SJSA1 (cell line): ENCODE measurements around the gene SLC23A2. TPM values are rescaled to one million over a fixed set of nuclear protein-coding genes. Genes with fewer than 3 reads are reported as not detected.

Experiments
- DNase-seq, 2 experiments: peaks; one replicate each; pipeline ENCODE4 v3.0.0-alpha.2; 2015 to 2020; ENCODE audit warnings: low spot score in 2 of 2, low read depth in 1 of 2
- H3K27ac ChIP-seq: fragments of 250-450 bp; sonication (Bioruptor Pico); 2 replicates; pipeline ENCODE4 v1.5.1; 2020; ENCODE audit warnings: mild to moderate bottlenecking, moderate library complexity
- H3K27me3 ChIP-seq: fragments of 250-450 bp; sonication (Bioruptor Pico); replicated peaks from 2 replicates; pipeline ENCODE4 v1.5.1; 2020; ENCODE audit warnings: mild to moderate bottlenecking, moderate library complexity
- H3K36me3 ChIP-seq: fragments of 250-450 bp; sonication (Bioruptor Pico); 2 replicates; pipeline ENCODE4 v1.5.1; 2020; ENCODE audit warnings: mild to moderate bottlenecking
- H3K4me1 ChIP-seq: fragments of 250-450 bp; sonication (Bioruptor Pico); replicated peaks from 2 replicates; pipeline ENCODE4 v1.6.1; 2021; ENCODE audit warnings: mild to moderate bottlenecking
- H3K4me3 ChIP-seq: fragments of 250-450 bp; sonication (Bioruptor Pico); 2 replicates; pipeline ENCODE4 v1.5.1; 2020; ENCODE audit warnings: mild to moderate bottlenecking
- H3K9me3 ChIP-seq: fragments of 250-450 bp; sonication (Bioruptor Pico); replicated peaks from 2 replicates; pipeline ENCODE4 v1.5.1; 2020; ENCODE audit warnings: mild to moderate bottlenecking
- total RNA-seq: library from RNA; depleted of rRNA; stranded (reverse); fragments of >200 nt; shearing (Covaris generic); gene quantifications from 2 replicates; pipeline ENCODE4 v1.2.3, GENCODE V29; 2014

The SLC23A2 gene
- total RNA-seq, 1 experiment from 2014 or later = 10.4 TPM

DNA sequence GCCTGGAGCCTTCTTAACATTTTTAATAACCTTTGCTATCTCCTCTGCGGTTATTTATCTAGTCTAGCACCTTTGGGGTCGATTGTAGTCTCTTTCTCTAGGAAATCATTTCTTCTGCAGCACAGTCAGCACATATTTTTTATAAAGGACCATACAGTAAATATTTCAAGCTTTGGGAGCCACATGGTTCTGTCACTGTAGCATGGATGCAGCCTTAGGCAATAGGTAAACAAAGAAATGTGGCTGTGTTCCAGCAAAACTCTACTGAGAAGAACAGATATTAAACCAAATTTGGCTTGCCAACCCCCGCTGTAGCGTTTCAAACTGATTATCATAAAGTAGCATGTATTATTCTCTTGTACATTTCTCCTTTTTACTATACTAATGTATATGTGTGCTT, 95.7 kb downstream of the SLC23A2 start:
- H3K27ac ChIP-seq = no peak overlapping the region
- H3K4me3 ChIP-seq = no peak overlapping the region
- no peak for DNase-seq
- no peaks in the 10 kb centered on the region for H3K27me3 ChIP-seq
- no peaks in the 10 kb centered on the region for H3K9me3 ChIP-seq
- no peaks in the 10 kb centered on the region for H3K36me3 ChIP-seq
- H3K4me1 ChIP-seq = no peaks in the 10 kb centered on the region

DNA sequence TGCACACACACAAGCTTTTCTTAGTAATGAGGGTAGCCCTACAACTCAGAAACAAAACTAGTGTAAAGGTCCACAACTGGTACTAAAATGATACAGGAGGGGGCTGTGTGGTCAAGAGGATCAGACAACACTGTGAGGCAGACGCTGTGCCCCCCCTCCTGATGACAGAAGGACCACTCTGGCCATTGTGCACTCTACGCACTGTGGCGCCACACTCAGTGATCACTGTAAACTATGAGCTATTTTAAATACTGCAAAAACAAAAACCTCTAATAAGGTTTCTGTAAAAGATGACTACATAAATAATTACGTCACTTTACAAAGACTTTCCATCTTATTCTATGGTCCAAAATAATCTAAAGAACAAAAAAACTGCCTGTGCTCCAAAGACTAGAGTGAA, 96.1 kb downstream of the SLC23A2 start:
- no peak overlapping the region for H3K4me3 ChIP-seq
- no peak for DNase-seq
- no peak overlapping the region for H3K27ac ChIP-seq
- no peaks in the 10 kb centered on the region for H3K27me3 ChIP-seq
- H3K9me3 ChIP-seq = no peaks in the 10 kb centered on the region
- H3K4me1 ChIP-seq = no peaks in the 10 kb centered on the region
- H3K36me3 ChIP-seq = no peaks in the 10 kb centered on the region

DNA sequence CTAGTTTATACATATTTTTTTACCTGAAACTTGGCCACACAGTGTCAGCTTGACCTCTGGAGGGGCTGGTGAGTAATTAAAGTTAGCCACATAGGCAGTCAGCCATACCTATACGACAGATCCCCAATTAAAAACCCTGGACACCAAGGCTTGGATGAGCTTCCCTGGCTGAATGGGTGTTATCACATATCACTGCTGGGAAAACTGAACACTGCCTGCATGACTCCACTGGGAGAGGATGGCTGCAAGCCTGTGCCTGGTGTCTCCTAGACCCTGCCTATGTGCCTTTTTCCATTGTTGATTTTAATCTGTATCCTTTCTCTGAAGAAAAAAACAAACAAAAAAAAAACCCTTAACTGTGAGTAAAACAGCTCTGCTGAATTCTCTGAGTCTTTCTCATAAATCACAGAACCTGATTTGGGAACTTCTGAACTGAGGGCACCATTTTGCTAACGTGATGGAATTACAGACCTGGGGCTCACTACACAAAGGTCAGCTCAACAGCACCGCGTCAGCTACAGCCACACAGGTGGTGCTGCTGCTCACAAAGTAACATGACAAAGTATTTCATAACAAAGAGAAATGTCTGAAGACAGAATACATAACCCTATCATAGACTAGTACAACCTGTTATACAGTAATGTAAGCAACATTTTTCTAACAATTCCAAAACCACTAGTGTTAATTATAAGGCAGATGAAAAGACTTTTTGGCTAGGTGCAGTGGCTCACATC, 97.0 kb downstream of the SLC23A2 start:
- H3K4me3 ChIP-seq = no peak overlapping the region
- H3K4me1 ChIP-seq = no peaks in the 10 kb centered on the region
- no peak for DNase-seq
- H3K9me3 ChIP-seq = no peaks in the 10 kb centered on the region
- H3K27me3 ChIP-seq = no peaks in the 10 kb centered on the region
- no peak overlapping the region for H3K27ac ChIP-seq
- H3K36me3 ChIP-seq = no peaks in the 10 kb centered on the region

DNA sequence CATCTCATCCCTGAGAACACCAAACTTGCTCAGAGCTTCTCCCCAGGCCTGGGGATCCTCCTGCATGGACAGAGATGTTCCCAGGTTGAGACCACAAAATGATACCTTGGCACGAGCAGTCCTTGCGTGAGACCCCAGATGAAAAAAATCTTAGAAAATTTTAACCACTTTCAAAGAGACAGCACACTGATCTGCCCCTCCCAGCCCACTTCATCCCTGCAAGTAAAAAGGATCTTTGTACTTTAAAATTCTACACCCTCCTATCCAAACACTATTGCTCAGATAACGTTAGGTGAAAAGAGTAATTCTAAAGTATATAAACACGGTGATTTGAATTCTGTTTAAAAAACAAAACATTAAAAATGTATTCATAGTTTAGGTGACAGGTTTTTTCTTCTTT, 98.5 kb downstream of the SLC23A2 start:
- no peak overlapping the region for H3K4me3 ChIP-seq
- H3K27ac ChIP-seq = no peak overlapping the region
- no peaks in the 10 kb centered on the region for H3K27me3 ChIP-seq
- H3K4me1 ChIP-seq = no peaks in the 10 kb centered on the region
- no peaks in the 10 kb centered on the region for H3K36me3 ChIP-seq
- DNase-seq = no peak
- no peaks in the 10 kb centered on the region for H3K9me3 ChIP-seq

DNA sequence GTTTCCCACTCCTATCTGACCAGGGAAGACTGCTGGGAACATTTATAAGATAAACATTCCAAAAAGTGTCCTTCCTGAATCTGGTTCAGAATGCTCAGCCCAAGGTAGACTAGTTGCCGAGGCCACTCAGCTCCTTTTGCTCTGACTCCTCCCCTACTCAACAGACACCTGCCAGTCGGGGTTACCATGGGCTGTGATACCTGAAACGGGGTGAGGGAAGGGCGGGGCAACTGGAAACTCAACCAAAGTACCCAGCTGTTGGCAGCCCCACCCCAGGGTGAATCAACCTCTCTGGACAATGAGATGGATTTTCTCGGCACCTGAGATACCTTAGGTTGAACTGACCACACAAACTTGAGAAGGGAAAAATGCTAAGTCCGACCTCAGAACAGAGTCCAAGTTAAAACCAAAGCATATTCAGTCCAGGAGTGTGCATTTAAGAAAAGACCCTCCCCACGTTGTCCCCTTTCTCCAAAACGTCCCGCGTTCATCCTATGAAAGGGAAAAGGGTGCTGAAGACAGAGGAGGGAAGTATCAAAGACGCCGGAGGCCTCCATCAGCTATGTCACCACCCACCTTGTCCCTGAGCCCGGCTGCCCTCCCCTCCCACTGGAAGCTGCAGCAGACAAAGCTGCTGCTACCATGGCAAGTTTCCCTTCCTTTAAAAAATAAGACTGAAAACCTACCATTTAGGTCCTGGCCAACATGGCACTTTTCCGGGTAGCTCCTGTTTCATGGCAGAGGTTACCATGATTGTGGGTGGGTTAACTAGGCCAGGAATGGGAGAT, 100.1 kb downstream of the SLC23A2 start:
- no peak for DNase-seq
- Histone ChIP-seq H3K27me3 (no peaks in the 10 kb centered on the region), H3K36me3 (no peaks in the 10 kb centered on the region), H3K9me3 (no peaks in the 10 kb centered on the region), H3K4me1 (no peaks in the 10 kb centered on the region), H3K4me3 (no peak overlapping the region), H3K27ac (no peak overlapping the region)

DNA sequence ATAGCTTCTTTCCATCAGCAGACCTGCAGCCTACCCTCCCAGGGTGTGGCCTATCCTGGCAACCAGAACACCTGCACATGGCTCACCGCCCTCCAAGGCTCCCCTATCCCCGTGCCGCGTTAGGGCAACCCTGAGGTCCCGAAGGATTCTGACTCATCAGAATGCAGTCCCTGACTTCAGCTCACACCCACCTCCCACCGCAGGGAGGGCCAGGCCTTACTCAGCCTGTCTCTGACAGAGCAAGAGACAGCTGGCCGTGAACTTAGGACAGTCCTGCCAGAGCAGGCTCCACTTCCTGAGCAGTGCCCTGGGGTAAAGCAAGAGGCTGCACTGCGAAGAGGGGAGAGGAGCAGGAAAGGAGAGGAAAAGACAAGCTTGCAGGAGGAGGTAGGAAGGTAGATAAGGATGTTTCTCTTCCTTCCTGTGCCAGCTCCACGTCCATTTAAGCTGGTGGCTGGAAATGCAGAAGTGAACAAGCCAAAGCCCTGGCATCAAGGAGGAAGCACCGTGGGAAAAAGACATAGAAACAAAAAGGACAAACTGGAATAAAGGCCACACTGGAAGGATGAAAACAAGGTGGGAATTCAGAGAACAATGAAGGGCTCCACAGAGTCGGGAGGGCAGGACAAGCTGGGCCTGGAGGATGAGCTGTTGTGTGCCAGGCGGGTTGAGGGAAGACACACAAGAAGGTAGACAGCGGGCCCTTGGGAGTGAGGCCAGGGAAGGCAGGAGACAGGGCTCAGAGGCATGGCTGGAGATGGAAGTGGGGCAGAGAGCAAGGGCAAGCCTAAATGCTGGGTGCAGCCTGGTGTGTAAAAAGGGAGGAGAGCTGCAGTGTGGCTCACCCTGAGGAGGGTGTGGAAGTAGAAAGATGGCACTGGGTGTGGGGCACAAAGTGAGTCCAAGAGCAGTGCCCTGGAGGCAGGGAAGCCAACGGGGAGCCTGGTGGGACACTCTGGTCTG, 102.7 kb downstream of the SLC23A2 start:
- DNase-seq = no peak
- no peak overlapping the region for H3K4me3 ChIP-seq
- no peak overlapping the region for H3K27ac ChIP-seq

DNA sequence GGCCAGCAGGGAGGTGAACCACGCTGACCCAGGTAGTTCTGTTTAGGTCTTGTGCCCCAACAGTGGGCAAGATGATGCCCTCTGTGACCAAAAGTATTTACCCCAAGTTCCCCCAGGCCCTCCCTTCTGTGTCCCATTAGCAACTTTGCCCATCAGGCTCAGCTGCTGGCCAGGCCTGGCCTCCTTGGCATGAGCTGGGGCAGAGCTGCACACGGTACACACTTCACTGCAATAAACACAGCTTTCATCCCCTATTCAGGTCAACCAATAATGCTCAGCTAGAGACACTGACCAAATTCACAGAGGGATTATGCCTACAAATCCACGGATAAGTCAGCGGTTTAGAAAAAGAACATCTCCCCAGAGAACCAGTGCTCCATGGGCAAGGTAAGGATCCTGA, 103.7 kb downstream of the SLC23A2 start:
- no peaks in the 10 kb centered on the region for H3K9me3 ChIP-seq
- H3K4me1 ChIP-seq = no peaks in the 10 kb centered on the region
- DNase-seq = no peak
- no peaks in the 10 kb centered on the region for H3K27me3 ChIP-seq
- no peak overlapping the region for H3K27ac ChIP-seq
- no peaks in the 10 kb centered on the region for H3K36me3 ChIP-seq
- H3K4me3 ChIP-seq = no peak overlapping the region

More for the DNA sequence above, 102.7 kb downstream of the SLC23A2 start:
- no peaks in the 10 kb centered on the region for H3K36me3 ChIP-seq
- no peaks in the 10 kb centered on the region for H3K27me3 ChIP-seq
- no peaks in the 10 kb centered on the region for H3K4me1 ChIP-seq
- no peaks in the 10 kb centered on the region for H3K9me3 ChIP-seq

DNA sequence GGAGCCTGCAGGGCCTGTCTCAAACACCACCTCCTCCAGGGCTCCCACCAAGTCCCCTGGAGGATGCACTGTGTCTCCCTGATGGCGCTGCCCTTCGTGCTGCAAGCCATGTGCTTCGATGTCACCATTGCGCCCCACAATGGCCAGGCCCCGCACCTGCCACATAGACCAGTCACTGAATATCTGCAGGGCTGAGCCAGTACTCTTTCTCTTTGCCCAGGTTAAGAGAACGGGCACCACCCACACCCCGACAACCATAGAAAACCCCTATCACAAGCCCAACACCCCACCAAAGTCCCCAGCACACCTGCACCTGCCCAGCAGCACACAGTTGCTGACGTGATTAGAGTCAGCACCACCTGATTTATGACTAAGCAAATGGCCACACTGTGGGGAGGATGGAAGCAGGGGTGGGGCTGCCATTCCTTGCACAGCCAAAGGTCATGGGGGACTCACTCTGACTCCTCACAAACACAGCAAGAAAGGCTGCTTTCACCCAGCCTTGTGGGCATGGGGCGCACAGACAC, 104.3 kb downstream of the SLC23A2 start:
- no peaks in the 10 kb centered on the region for H3K4me1 ChIP-seq
- H3K27me3 ChIP-seq = no peaks in the 10 kb centered on the region
- no peaks in the 10 kb centered on the region for H3K36me3 ChIP-seq
- no peak overlapping the region for H3K4me3 ChIP-seq
- no peak for DNase-seq
- H3K9me3 ChIP-seq = no peaks in the 10 kb centered on the region
- no peak overlapping the region for H3K27ac ChIP-seq

DNA sequence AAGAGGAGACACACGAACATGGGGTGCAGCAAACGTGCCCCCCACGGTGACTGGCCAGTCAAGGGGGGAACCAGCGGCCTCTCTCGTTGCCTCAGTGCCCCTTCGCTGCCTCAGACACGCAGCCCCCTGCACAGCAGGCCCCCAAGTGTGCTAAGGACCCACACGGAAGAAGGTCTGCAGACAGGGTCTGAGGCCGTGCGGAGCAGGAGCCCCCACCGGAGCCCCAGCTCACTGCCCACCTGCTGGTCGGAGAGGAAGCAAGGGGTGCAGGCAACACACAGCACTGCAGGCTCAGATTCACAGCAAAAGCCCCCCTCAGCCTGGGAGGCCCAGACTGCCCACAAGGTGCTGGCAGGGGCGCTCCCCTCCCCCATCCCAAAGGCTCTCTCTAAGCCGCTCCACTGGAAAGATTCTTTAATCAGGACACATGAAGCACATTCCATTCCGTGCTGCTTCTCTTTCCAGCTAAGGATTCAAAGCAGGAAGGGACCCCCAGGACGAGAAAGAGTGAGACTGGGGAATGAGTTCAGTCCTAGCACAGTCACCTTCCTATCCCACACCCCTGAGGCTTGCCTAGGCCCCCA, 105.1 kb downstream of the SLC23A2 start:
- H3K9me3 ChIP-seq = no peaks in the 10 kb centered on the region
- H3K4me1 ChIP-seq = no peaks in the 10 kb centered on the region
- H3K36me3 ChIP-seq = no peaks in the 10 kb centered on the region
- H3K4me3 ChIP-seq = no peak overlapping the region
- H3K27me3 ChIP-seq = no peaks in the 10 kb centered on the region
- DNase-seq = no peak
- H3K27ac ChIP-seq = no peak overlapping the region

DNA sequence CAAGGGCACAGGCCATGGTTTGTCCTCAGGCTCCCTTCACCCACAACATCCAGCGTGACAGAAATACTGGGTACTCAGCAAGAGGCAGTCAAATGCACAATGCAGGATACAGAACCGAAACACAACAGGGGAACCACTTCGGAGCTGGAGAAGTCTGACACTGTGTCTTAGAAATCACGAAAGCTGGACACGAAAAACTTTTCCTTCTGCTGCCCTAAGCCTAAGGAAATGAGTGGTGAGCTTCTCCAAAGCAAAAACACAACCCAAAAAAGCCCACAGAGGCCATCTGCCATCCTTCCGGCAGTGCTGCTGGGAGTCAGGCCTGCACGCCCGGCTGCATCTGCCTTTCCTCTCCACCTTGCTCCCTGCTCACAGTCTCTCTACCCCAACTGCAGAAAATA, 106.3 kb downstream of the SLC23A2 start:
- H3K36me3 ChIP-seq = no peaks in the 10 kb centered on the region
- no peak for DNase-seq
- no peak overlapping the region for H3K4me3 ChIP-seq
- no peaks in the 10 kb centered on the region for H3K9me3 ChIP-seq
- H3K27ac ChIP-seq = no peak overlapping the region
- no peaks in the 10 kb centered on the region for H3K27me3 ChIP-seq
- H3K4me1 ChIP-seq = no peaks in the 10 kb centered on the region

DNA sequence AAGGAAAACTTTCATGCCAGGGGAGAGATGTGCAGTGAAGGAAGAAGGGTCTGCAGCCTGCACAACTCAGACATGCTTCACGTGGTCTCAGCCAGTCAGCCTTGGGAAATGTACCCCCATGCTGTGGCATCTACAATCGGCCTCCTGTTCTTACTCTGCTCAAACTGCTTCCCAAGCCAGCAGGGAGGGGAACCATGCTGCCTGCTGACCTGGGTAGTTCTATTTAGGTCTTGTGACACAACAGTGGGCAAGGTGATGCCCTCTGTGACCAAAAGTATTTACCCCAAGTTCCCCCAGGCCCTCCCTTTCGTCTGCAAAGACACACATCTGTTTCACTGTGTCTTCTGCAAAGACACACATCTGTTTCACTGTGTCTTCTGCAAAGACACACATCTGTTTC, 106.9 kb downstream of the SLC23A2 start:
- Histone ChIP-seq H3K27me3 (no peaks in the 10 kb centered on the region), H3K9me3 (no peaks in the 10 kb centered on the region), H3K27ac (no peak overlapping the region), H3K4me3 (no peak overlapping the region), H3K4me1 (no peaks in the 10 kb centered on the region), H3K36me3 (no peaks in the 10 kb centered on the region)
- no peak for DNase-seq

DNA sequence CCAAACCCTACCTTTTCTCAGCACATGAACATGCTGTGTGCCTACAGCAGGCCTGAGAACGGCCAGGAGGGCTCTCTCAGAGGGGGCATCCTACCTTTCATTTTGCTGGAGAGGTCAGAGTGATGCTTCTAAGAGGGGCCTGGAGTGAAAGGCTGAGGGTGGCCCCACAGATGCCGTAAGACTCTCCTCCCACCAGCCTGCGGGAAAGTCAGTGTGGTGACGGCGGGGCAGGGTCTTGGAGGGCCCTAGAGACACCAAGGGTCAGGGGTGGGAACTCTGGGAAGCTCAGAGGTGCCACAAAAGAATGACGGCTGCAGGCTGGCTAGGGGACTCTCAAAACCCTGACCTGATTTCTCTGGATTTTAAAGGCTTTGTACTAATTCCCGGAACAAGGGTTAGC, 107.6 kb downstream of the SLC23A2 start:
- no peak for DNase-seq
- no peaks in the 10 kb centered on the region for H3K36me3 ChIP-seq
- no peaks in the 10 kb centered on the region for H3K4me1 ChIP-seq
- no peak overlapping the region for H3K4me3 ChIP-seq
- no peaks in the 10 kb centered on the region for H3K9me3 ChIP-seq
- no peaks in the 10 kb centered on the region for H3K27me3 ChIP-seq
- no peak overlapping the region for H3K27ac ChIP-seq

DNA sequence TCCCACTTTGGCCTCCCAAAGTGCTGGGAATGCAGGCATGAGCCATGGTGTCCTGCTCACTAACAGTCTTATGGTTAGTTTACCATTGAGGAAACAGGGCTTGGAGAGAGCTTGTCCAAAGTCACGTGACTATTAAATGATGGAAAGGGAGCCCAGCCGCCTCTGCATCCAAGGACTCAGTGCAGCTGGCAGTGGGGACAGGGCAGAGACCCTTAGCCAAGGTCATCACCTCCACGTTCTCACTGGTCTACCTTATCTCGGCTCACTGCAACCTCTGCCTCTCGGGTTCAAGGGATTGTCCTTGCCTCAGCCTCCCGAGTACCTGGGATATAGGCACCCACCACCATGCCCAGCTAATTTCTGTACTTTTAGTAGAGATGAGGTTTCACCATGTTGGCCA, 109.3 kb downstream of the SLC23A2 start:
- Histone ChIP-seq H3K9me3 (no peaks in the 10 kb centered on the region), H3K4me1 (no peaks in the 10 kb centered on the region), H3K4me3 (no peak overlapping the region), H3K27ac (no peak overlapping the region), H3K36me3 (no peaks in the 10 kb centered on the region), H3K27me3 (no peaks in the 10 kb centered on the region)
- no peak for DNase-seq
